ENCODE measurements around the gene ALDH18A1. TPM values are rescaled to one million over a fixed set of nuclear protein-coding genes. Genes with fewer than 3 reads are reported as not detected.

Gene ALDH18A1
- total RNA-seq, 2 donors from 2014 or later: 123 to 177 TPM

DNA sequence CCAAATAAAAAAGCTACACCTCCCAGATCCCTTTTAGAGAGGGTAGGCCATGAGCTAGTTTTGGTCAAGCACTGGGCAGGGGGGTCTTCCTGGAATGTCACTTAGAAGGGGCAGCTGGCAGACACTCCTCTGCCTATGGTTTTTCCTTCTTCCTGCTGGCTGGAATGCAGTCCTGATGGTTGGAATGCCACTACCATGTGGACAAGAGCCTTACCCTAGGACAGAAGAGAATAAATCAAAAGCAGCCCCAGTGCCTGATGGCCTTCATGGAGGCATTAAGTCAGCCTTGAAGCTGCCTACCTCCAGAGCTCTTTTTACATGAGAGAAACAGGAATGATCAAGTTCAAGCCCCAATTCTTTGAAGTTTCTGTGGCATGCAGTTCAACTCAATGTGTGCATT is 51.9 kb downstream of the ALDH18A1 start:
- no peak for DNase-seq
- no peak for ATAC-seq
- intact Hi-C loops (cut with DNase I, micrococcal nuclease): loop anchor here (5.0 to 10.0 kb wide), 2 partner anchors 170 to 172 kb away; no protein-coding TSS in a partner anchor

DNA sequence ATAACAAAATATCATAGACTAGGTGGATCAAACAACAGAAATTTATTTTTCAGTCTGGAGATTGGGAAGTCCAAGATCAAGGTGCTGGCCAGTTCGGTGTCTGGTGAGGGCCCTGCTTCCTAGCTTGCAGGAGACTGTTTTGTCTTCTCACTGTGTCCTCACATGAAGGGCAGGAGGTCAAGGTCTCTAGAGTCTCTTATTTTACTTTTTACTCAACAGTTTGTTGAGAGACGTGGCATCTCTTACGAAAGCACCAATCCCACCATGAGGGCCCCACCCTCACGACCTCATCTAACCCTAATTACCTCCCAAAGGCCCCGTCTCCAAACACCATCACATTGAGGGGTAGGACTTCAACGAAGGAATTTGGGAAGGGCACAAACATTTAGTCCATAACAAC is 54.1 kb downstream of the ALDH18A1 start:
- ATAC-seq: no peak
- intact Hi-C loops (cut with DNase I, micrococcal nuclease): loop anchor here (5.0 to 10.0 kb wide), 2 partner anchors 168 to 170 kb away; no protein-coding TSS in a partner anchor
- DNase-seq: no peak

DNA sequence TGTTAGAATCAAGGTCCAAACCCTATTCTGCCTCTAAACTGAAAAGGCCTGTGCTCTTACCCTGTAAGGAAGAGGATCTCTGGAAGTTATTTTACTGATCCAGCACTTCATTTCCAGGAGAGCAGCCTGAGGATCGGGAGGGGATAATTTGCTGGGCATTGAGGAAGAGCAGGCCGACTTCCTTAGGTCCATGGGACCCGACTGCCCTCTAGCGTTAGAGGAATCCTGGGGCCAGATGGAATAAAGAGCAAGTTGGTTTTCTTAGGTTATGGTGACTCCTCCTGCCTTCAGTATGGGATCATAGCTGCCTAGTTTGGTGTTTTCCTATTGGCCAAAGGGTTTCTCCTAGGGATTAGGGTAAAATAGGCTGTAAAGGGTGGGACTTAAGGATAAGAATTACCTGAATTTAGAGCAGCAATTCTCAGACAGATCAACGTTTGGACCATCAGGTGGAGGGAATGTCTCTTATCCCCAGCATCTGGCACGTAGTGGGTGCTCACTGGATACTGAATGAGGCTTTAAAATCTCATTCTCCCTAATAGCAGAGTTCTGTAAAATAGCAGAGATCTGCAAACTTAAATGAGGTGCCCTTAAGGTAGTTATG is 55.3 kb downstream of the ALDH18A1 start:
- peak; percentile 82 to 85 for DNase-seq
- ATAC-seq: peak; percentile 96
- intact Hi-C loops (cut with DNase I, micrococcal nuclease): loop anchor here (2.0 to 10.0 kb wide), 3 partner anchors 166 to 226 kb away; no protein-coding TSS in a partner anchor

DNA sequence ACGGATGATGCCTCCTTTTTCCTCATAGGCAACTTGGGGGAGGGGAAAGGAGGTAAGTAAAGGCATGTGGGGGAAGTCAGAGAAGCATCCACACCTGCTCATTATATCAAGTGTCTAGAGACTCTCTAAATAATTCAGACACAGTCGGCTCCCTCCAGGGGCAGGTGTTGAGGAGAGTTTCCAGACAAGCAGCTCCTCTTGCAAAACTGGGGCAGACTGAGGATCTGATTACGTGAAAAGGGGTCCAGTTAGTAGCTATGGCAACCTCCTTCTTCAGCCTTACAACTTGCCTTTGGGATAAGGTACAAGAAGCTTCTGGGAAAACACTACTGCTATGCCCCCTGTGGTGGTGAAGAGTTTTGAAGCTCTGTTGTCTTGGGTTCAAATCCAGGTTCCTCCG is 56.4 kb downstream of the ALDH18A1 start:
- intact Hi-C loops (cut with DNase I, micrococcal nuclease): loop anchor here (2.0 to 10.0 kb wide), 3 partner anchors 165 to 225 kb away; no protein-coding TSS in a partner anchor
- ATAC-seq: no peak

DNA sequence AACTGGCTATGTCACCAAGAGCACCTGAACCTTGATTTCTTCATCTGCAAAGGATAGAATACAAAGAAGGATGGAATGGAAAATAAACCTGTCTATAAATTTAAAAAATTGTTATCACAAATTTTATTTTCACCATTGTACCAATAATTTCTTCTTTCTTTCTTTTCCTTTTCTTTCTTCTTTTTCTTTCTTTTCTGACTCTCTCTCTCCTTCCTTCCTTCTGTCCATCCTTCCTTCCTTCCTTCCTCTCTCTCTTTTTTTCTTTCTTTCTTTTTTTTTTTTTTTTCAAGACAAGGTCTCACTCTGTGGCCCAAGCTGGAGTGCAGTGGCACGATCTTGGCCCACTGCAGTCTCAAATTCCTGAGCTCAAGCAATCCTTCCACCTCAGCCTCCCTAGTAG is 58.7 kb downstream of the ALDH18A1 start:
- DNase-seq (no peak), ATAC-seq (no peak)
- intact Hi-C loops (cut with DNase I, micrococcal nuclease): no loop called here

More for the DNA sequence above, 56.4 kb downstream of the ALDH18A1 start:
- no peak for DNase-seq

DNA sequence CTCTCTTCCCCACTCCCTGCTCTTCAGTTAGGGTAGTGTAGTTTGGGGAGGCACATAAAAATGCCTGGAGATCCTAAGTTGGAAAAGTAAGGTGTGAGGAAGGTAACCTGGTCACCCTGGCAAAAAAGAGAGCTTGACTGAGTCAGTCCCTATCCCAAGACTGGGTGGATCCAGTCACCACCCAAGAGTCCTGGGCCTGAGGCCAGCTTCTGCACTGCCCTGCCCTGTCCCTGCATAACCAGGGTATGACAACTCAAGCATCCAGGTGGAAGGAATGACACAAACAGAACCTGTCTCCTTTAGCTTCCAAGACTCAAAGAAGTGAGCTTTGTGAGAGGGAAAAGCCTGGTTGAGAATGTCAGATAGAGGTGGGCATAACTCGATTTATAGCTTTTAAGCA is 68.5 kb downstream of the ALDH18A1 start:
- ATAC-seq (peak; percentile 82), DNase-seq (peak in 1 of 2 donors; percentile 31)
- intact Hi-C loops (cut with DNase I, micrococcal nuclease): no loop called here

DNA sequence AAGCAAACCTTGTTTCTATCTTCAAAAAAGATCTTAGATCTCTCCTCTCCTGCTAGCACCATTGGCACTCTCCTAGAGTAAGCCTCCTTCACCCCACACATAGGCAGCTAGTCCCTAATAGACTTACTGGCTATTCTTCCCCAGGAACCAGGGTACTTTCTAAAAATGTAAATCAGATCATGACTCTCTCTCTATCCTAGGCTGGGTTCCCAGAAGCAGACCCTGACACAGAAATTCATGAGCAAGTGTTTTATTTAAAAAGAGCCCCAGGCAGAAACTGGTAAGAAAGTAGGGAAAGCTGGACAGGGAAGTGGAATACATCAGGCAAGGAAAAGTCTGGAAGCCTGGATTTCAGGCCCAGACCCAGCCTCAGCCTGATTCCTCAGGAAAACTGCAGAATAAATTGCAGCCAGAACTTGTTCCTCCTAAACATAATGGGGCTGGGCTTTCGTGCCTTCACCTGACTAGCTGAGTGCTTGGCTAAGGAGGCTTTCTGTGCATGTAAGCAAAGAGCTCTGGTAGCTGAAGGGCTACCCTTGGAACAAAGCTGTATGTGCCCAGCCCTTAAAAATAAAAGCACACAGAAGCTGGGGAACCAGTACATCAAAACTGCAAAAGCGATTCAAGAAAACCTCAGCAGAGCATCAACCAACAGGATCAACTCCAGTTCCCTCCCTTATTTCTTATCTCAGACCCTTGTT is 76.5 kb downstream of the ALDH18A1 start:
- DNase-seq (no peak), ATAC-seq (no peak)
- intact Hi-C loops (cut with DNase I, micrococcal nuclease): no loop called here

DNA sequence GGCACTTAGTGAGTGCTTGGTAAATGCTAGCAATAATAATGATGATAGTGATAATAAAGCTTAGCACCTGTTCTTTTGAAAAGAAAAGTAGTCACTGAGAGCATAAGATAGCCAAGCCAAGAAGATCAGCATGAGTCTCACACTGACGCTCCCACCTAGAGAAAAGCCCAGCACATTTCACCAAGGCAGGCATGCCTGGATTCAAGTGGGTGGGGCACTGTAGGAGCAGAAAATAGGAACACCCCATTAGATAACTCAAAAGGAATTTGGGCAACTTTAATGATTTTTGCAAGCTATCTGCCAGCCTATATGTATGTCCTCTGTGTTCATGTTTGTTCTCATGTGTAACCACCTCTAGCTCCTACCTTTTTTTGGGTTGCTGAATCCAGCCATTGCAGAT is 77.2 kb downstream of the ALDH18A1 start:
- intact Hi-C loops (cut with DNase I, micrococcal nuclease): no loop called here
- DNase-seq (no peak), ATAC-seq (no peak)

DNA sequence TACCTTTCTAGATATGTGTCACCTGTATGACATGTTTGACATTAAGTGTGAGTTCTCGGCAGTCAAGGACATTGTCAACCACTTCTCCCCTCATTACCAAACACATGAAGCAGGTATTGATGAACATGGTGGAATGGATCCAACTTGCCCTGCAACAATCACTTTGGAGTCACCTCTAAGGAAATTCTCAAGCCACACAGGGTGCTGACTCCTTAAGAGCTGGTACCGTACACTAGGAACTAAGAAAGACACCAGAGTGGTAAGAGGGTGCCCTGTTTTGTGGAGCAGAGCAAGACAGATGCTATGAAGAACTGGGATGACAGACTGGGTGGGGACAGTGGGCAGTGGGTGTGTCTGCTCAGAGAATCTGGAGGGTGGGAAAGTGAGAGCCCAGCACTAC is 77.9 kb downstream of the ALDH18A1 start:
- intact Hi-C loops (cut with DNase I, micrococcal nuclease): no loop called here
- ATAC-seq: no peak

DNA sequence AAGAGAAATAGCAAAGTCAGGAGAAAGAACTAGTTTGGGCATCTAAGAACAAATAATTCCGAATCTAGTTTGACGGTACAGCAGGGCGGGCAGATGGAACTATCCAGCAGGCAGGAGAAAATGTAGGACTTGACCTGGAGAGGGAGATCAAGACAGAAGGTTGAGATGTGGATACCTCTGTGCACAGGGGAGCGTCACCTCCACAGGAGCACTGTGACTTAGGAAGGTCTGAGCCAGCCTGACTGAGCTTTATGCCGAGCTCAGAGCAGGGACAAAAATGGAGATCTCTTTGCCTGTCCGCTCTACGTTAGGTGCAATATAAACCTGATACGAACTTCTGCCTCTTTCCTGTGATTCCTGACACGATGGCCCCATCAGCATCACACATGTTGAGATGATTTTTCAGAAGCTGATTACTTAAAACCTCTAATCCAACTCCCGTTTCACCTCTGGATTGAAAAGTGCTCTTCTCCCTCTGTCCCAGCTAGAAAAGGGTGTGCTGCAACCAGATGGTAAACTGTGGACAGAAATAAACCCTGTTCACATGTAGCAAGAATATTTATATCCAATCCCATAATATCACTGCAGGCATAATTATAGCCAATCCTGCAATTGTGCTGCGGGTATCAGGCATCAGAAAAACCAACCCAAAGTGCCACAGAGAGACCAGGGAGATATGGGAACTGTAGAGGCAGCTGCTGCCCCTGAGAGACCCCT is 81.7 kb downstream of the ALDH18A1 start:
- no peak for DNase-seq
- intact Hi-C loops (cut with DNase I, micrococcal nuclease): no loop called here
- no peak for ATAC-seq

More for the DNA sequence above, 77.9 kb downstream of the ALDH18A1 start:
- no peak for DNase-seq

DNA sequence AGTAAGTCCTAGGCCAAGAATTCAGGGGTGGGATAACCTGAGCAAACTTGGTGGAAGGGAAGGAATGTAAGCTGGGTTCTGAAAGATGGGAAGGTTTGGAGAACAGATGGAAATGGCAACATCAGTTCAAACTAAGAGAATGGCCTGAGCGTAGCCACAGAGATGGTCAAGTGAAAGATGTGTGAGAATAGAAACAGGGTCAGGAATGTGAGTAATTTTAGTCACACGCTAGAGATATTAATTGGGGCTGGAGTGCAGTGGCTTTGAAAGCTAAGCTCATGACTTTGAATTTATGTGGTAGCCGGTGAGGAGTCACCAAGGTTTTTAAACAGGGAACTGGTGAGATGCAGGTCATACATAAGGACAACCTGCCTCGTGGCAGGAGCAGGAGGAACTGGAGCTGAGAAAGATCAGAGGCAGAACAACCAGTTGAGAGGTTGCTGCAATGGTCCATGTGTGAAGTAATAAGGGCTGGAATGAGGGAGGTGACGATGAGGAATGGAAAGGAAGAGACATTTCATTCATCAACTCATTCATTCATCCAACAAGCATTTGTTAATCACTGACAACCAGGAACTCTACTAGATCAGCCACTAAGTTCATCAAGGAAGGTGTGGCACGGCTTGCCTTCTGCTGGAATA is 82.4 kb downstream of the ALDH18A1 start:
- DNase-seq: no peak
- ATAC-seq: no peak
- intact Hi-C loops (cut with DNase I, micrococcal nuclease): no loop called here

DNA sequence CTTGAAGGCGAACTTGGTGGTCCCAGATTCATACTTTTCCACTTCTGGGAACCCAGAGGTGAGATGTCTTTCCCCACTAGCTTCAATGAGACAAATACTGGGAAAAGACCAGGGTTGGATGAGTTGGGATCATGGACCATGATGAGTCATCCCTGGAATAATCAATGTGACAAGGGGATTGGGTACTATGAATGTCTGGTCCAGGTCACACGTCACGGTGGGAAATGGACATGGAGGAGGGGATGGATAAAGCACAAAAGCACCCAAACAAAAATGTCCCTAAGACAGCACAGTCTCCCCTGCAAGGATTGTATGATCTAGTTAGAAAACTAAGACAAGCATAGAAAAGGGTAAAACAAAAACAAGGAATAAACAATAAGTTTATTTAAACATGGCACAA is 83.0 kb downstream of the ALDH18A1 start:
- DNase-seq (no peak), ATAC-seq (no peak)
- intact Hi-C loops (cut with DNase I, micrococcal nuclease): no loop called here

DNA sequence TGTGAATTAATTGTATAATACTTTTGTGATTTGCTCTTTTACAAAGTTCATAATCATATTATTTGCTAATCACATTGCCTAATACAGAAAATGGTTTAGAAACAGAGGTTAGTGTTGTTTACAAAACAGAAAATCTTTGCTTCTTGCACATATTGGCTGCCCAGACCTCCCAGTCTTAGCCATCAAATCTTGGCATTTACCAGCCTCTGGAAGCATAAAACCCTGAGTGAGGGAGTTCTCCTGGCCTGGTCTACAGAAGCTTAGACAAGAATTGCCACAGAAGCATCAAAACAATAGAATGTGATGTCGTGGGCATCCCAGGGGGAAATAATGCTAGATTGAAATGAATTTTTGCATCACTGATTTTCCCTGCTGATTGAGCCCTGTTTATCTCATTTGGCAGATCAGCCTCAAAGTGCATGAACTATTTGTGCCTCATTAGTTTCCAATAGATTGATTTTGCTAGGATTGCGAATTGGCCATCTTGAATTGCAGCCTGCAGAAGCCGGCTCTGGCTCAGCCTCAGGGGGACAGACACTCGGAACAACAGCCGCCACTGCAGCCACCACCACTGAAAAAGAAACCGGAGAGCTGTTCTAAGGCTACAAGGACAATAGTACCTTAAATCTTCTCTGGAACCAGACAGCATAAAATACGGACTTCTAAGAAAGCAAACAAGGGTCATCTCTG is 84.2 kb downstream of the ALDH18A1 start:
- ATAC-seq (no peak), DNase-seq (no peak)
- intact Hi-C loops (cut with DNase I, micrococcal nuclease): no loop called here

DNA sequence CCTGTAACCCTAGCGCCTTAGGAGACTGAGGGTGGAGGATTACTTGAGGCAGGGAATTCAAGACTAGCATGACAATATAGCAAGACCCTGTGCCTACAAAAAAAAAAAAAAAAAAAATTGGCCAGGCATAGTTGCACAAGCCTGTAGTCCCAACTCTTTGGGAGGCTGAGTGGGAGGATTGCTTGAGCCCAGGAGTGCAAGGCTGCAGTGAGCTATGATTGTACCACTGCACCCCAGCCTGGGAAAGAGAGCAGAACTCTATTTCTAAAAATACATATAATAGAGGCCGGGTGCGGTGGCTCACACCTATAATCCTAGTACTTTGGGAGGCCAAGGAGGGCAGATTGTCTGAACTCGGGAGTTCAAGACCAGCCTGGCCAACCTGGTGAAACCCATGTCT is 85.1 kb downstream of the ALDH18A1 start:
- intact Hi-C loops (cut with DNase I, micrococcal nuclease): no loop called here
- DNase-seq (no peak), ATAC-seq (no peak)

DNA sequence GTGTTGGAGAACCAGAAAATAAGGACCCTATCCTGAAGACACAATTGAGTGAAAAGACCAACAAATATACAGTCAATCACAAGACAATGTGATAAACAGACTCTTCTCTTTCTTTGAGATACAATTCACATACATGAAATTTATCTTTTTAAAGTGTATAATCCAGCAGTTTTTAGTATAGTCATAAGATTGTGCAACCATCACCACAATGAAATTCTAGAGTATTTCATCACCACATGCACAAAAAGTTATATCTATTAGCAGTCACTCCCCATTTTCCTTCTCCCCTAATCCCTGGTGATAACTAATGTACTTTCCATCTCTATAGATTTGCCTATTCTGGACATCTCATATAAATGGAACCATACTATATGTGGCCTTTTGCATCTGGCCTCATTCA is 87.1 kb downstream of the ALDH18A1 start:
- ATAC-seq (no peak), DNase-seq (no peak)
- intact Hi-C loops (cut with DNase I, micrococcal nuclease): no loop called here

DNA sequence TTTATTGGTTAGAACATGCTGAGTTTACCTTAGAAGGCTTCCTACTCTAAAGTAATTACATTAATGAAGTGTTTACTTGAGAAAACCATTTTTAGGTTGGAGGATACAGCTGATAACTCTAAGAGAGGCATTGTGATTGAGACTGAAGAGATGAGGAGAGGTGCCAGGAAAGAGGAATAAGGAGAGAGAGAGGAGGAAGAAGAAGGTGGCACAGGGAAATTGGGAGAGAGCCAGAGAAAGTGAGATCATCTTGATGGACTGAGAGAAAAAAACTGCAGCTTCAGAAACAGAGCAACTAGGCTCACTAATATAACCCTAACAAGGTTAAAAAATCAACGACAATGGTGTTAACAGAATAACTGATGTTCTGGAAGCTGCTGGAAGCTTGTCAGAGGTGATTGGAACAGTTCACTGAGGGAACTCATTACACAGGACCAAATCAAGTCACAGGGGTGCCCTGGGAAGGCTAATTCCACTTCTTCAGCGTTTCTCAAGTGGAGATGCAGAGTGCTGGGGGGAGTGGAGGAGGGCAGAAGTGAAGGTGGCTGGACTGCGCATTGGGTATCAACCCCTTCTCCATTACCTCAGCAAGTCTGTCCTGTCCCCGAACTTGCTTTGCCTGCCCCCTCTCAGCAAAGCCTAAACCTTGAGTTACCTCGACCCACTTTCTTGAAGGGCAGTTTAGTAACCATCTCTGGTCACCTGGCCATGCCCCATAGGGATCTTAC is 88.4 kb downstream of the ALDH18A1 start:
- intact Hi-C loops (cut with DNase I, micrococcal nuclease): no loop called here
- peak; percentile 72 for ATAC-seq
- DNase-seq: no peak

DNA sequence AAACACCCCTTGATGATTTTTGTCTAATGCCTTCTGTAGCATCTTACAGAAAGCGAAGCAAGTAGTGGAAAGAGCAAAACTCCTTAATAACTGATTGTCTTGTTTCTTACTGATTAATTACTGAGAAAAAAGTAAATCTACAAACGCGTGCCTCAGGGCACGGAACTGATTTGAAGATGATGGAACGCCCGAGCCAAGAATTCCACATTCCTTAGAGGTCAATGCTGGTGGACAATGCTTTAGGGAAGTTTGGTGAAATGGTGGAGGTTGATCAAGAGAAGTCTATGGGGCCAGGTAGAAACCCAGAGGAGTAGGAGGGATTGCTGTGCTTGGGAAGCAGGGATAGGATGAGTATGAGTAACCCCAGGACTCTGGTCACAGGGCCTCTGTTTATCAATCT is 90.4 kb downstream of the ALDH18A1 start:
- DNase-seq: no peak
- intact Hi-C loops (cut with DNase I, micrococcal nuclease): no loop called here
- no peak for ATAC-seq

DNA sequence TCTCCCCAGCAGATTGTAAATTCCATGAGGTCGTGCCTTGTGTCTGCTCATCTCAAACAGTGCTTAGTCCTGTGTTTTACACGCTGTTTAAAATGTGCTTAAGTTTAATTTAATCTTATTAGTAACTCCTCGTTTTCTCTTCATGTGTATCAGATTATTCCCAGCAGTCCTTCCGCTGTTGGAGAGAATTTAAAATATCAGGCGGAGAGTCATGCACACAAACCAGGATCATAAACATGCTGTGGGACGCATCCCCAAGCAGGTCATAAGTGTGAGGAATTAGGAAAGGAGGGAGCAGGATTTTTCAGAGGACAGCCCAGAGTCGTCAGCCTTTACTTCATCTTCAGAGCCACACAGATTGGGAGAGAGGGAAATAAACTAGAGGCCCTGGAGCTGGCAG is 91.2 kb downstream of the ALDH18A1 start:
- intact Hi-C loops (cut with DNase I, micrococcal nuclease): no loop called here
- DNase-seq (no peak), ATAC-seq (no peak)

Data from left colon (tissue), 2 donors.